Mesendoderm (in vitro differentiated cells): ENCODE results near the gene CEP112.

ENCODE experiments used
- DNase-seq: peaks from one replicate; pipeline ENCODE4 v3.0.0; 2013
- H2AK5ac ChIP-seq: 2 replicates; pipeline ENCODE4 v1.6.1; 2013; ENCODE audit warnings: low read length, inconsistent platforms
- H2BK120ac ChIP-seq: 2 replicates; pipeline ENCODE4 v1.6.1; 2013; ENCODE audit warnings: low read depth, mild to moderate bottlenecking, low read length, moderate library complexity, mixed read lengths
- H2BK15ac ChIP-seq: replicated peaks from 2 replicates; pipeline ENCODE4 v1.6.1; 2013; ENCODE audit warnings: low read depth, mild to moderate bottlenecking, moderate library complexity
- H2BK5ac ChIP-seq: 2 replicates; pipeline ENCODE4 v1.6.1; 2013; ENCODE audit warnings: low read length, inconsistent platforms
- H3K18ac ChIP-seq: 2 replicates; pipeline ENCODE4 v1.6.1; 2013; ENCODE audit warnings: mild to moderate bottlenecking, low read length, mixed read lengths
- H3K23ac ChIP-seq: one replicate; pipeline ENCODE4 v1.6.1; 2013; ENCODE audit warnings: low read length
- H3K27ac ChIP-seq: 2 replicates; pipeline ENCODE4 v1.5.1; 2013; ENCODE audit warnings: low read depth, mild to moderate bottlenecking, inconsistent platforms, low read length, moderate library complexity
- H3K27me3 ChIP-seq: 2 replicates; pipeline ENCODE4 v1.6.1; 2013; ENCODE audit warnings: low read length, control low read depth, mild to moderate bottlenecking, inconsistent platforms; ENCODE audit not compliant: insufficient read depth, poor library complexity
- H3K36me3 ChIP-seq: 2 replicates; pipeline ENCODE4 v1.6.1; 2013; ENCODE audit warnings: low read length, inconsistent platforms; ENCODE audit not compliant: control insufficient read depth, insufficient read depth
- H3K4ac ChIP-seq: one replicate; pipeline ENCODE4 v1.6.1; 2013; ENCODE audit warnings: low read depth, mild to moderate bottlenecking, low read length, moderate library complexity
- H3K4me1 ChIP-seq: 2 replicates; pipeline ENCODE4 v1.6.1; 2013; ENCODE audit warnings: low read depth, low read length, inconsistent platforms; ENCODE audit not compliant: control insufficient read depth
- H3K4me2 ChIP-seq: 2 replicates; pipeline ENCODE4 v1.6.1; 2013; ENCODE audit warnings: low read length
- H3K4me3 ChIP-seq: 2 replicates; pipeline ENCODE4 v1.5.1; 2013; ENCODE audit warnings: mild to moderate bottlenecking, low read length
- H3K56ac ChIP-seq: one replicate; pipeline ENCODE4 v1.6.1; 2013; ENCODE audit warnings: low read length
- H3K79me1 ChIP-seq: 2 replicates; pipeline ENCODE4 v1.6.1; 2013; ENCODE audit warnings: low read length, inconsistent platforms
- H3K79me2 ChIP-seq: 2 replicates; pipeline ENCODE4 v1.6.1; 2013; ENCODE audit warnings: mild to moderate bottlenecking, low read length; ENCODE audit not compliant: control insufficient read depth, insufficient read depth
- H3K9ac ChIP-seq: 2 replicates; pipeline ENCODE4 v1.6.1; 2013; ENCODE audit warnings: low read length, inconsistent platforms
- H4K5ac ChIP-seq: one replicate; pipeline ENCODE4 v1.6.1; 2013; ENCODE audit warnings: low read length
- H4K8ac ChIP-seq: one replicate; pipeline ENCODE4 v1.6.1; 2013; ENCODE audit warnings: low read depth, mild to moderate bottlenecking, control low read depth, low read length, moderate library complexity
- WGBS: extraction: QIAGEN DNeasy Blood & Tissue Kit; methylation state at CpG from one replicate; pipeline ENCODE4 v1.1.7; 2013; ENCODE audit warnings: low lambda C conversion rate, missing lambda C conversion rate; ENCODE audit not compliant: insufficient coverage; ENCODE audit errors: extremely low coverage; 5-methylcytosine and 5-hydroxymethylcytosine counted together

The CEP112 gene

DNA sequence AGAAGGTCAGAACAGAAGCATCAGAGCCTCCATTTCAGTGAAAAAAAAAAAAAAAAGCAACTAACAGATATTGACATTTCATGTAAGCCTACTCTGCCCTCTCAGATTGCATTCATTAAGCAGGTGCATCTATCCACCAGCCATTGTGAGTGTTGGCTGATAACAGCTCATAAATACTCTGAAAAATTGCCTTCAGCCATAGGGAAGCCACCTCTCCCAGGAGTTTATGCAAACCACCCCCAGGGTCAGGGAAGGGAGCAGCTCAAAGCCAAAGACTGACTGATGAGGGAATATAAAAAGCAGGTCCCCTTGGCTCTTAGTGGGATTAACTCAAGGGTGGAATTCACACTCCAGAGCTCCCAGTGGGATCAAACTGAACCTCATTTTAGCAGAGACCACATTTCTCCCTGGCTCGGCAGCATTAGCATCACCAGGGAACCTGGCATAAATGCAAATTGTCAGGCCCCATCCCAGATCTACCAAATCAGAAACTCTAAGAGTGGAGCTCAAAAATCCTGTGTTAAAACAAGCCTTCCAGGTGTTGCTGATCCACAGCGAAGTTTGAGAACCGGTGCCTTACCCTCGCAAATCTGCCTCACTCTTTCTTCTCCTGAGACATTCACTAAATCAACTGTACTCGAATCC, 23.1 kb upstream of the CEP112 start:
- Histone ChIP-seq H3K56ac (no peak overlapping the region), H2BK120ac (no peak overlapping the region), H4K5ac (no peak overlapping the region), H3K27me3 (no peaks in the 10 kb centered on the region), H4K8ac (no peak overlapping the region), H3K4ac (no peak overlapping the region), H3K36me3 (no peaks in the 10 kb centered on the region), H3K23ac (no peak overlapping the region), H3K9ac (no peak overlapping the region), H3K79me2 (no peaks in the 10 kb centered on the region), H3K4me3 (no peak overlapping the region), H2AK5ac (no peak overlapping the region), H3K4me1 (no peaks in the 10 kb centered on the region), H3K18ac (no peak overlapping the region), H3K79me1 (no peaks in the 10 kb centered on the region), H2BK15ac (no peak overlapping the region), H3K4me2 (no peak overlapping the region), H3K27ac (no peak overlapping the region), H2BK5ac (no peak overlapping the region)
- DNase-seq: no peak
- whole genome bisulfite sequencing: no CpG with 5 or more reads among the region's 5 CpGs

DNA sequence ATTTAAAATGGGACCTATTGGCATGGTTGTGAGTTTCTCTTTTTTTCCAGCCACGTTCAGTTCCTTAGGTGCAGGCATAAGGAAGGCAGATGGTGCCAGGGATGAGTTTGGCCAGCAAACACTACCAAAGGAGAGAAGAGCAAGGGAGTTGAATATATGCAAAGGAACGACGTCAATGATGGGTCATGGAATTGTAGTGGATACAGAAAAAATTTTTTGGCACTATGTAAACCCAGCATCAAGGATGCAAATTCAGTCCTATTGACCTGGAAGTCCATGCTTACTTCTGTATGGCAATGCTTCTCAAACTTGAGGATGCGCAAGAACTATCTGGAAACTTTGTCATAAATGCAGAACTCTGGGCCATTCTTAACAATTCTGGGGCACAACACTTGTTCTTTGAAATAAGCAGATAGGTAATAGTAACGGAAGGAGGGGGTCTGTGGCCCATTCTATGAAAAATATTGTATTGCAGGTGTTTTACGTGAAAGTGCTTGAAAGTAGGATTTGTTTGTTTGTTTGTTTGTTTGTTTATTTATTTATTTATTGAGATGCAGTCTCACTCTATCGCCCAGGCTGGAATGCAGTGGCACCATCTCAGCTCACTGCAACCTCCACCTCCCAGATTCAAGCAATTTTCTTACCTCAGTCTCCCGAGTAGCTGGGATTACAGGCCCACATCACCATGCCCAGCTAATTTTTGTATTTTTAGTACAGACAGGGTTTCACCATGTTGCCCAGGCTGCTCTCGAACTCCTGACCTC, 19.3 kb upstream of the CEP112 start:
- Histone ChIP-seq H2BK120ac (no peak overlapping the region), H3K27me3 (no peaks in the 10 kb centered on the region), H2BK15ac (no peak overlapping the region), H3K79me1 (no peaks in the 10 kb centered on the region), H3K36me3 (no peaks in the 10 kb centered on the region), H3K4me2 (no peak overlapping the region), H4K5ac (no peak overlapping the region), H3K18ac (no peak overlapping the region), H3K4me3 (no peak overlapping the region), H3K4me1 (no peaks in the 10 kb centered on the region), H3K9ac (no peak overlapping the region), H4K8ac (no peak overlapping the region), H2BK5ac (no peak overlapping the region), H2AK5ac (no peak overlapping the region), H3K27ac (no peak overlapping the region), H3K56ac (no peak overlapping the region), H3K23ac (no peak overlapping the region), H3K79me2 (no peaks in the 10 kb centered on the region), H3K4ac (no peak overlapping the region)
- no peak for DNase-seq
- WGBS: 100% methylated on average over 1 of the region's 9 CpGs

DNA sequence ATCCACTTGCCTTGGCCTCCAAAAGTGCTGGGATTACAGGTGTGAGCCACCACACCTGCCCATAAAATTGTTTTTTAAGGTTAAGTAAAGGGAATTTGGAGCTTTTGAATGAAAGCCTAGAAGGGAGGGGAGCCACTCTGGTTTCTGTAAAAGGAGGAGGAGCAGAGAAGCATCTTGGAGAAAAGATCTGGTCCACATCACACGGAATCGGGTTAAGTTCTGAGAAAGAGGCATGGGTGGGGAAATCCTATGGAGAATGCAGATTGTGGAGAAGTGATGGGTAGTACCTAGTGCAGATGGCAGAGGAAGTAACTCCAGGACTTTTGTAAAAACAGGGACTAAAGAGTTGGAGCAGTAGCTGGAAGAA, 18.3 kb upstream of the CEP112 start:
- H2BK15ac ChIP-seq: no peak overlapping the region
- no peaks in the 10 kb centered on the region for H3K27me3 ChIP-seq
- no peak overlapping the region for H4K8ac ChIP-seq
- no peak overlapping the region for H3K4me3 ChIP-seq
- no peak overlapping the region for H3K56ac ChIP-seq
- H3K79me1 ChIP-seq: no peaks in the 10 kb centered on the region
- no peak overlapping the region for H2AK5ac ChIP-seq
- no peak for DNase-seq
- no peak overlapping the region for H4K5ac ChIP-seq
- no peak overlapping the region for H3K27ac ChIP-seq
- no peak overlapping the region for H3K23ac ChIP-seq
- H2BK5ac ChIP-seq: no peak overlapping the region
- no peak overlapping the region for H3K4me2 ChIP-seq
- no peak overlapping the region for H2BK120ac ChIP-seq
- no peaks in the 10 kb centered on the region for H3K79me2 ChIP-seq
- H3K4me1 ChIP-seq: no peaks in the 10 kb centered on the region
- WGBS: no CpG with 5 or more reads among the region's 2 CpGs
- no peak overlapping the region for H3K18ac ChIP-seq
- H3K36me3 ChIP-seq: no peaks in the 10 kb centered on the region
- no peak overlapping the region for H3K4ac ChIP-seq
- no peak overlapping the region for H3K9ac ChIP-seq

DNA sequence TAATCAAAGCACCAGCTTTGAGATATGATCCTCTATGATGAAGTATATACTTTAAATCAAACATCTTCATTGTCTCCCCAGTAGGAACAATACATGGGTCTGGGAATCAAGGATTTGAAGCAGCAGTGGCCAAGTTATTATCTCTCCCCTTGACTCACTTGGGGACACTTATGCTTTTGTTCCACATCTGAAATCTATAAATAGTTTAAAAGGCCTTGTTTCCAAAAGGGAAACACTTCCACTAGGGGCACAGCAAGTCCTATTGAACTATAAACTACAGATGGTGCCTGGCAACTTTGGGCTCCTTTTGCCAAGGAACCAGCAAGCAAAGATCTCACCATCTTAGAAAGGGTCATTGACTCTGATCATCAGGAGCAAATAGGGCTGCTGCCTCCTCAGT, 16.0 kb upstream of the CEP112 start:
- Histone ChIP-seq H3K4ac (no peak overlapping the region), H3K23ac (no peak overlapping the region), H3K9ac (no peak overlapping the region), H3K79me1 (no peaks in the 10 kb centered on the region), H2BK15ac (no peak overlapping the region), H3K27me3 (no peaks in the 10 kb centered on the region), H3K56ac (no peak overlapping the region), H3K27ac (no peak overlapping the region), H3K18ac (no peak overlapping the region), H4K8ac (no peak overlapping the region), H2BK120ac (no peak overlapping the region), H2BK5ac (no peak overlapping the region), H3K4me2 (no peak overlapping the region), H3K79me2 (no peaks in the 10 kb centered on the region), H3K36me3 (no peaks in the 10 kb centered on the region), H3K4me3 (no peak overlapping the region), H4K5ac (no peak overlapping the region), H3K4me1 (no peaks in the 10 kb centered on the region), H2AK5ac (no peak overlapping the region)
- no peak for DNase-seq

DNA sequence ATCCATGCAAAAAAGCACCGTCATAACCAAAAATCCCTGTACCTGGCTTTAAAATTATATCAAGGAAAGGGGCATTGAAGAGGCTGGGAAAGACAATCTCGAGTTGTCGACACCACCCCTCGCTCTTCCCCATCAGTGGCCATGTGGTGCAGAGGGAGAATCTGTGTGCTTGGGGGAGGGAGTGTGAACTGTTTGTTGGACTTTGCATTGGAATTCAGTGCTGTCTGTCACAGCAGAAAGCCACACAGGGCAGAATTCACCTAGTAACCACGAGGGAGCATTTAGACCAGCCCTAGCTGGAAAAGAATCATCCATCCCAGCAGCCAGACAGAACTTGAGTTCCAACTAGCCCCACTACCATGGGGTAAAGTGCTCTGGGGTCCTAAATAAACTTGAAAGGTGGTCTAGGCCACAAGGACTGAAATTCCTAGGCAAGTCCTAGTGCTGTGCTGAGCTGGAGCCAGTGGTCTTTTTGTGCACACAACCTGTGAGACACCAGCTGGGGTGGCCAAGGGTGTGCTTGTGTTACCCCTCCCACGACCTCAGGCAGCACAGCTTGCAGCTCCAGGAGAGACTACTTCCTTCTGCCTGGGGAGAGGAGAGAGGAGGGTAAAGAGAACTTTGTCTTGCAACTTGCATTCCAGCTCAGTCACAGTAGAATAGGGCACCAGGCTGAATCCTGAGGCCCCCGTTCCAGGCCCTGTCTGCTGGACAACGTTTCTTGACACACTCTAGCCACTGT, 11.5 kb upstream of the CEP112 start:
- H3K4me1 ChIP-seq: no peaks in the 10 kb centered on the region
- H3K56ac ChIP-seq: no peak overlapping the region
- peak; percentile 18 for DNase-seq
- WGBS: no CpG with 5 or more reads among the region's 8 CpGs
- no peak overlapping the region for H3K4me2 ChIP-seq
- no peak overlapping the region for H3K4me3 ChIP-seq
- no peaks in the 10 kb centered on the region for H3K27me3 ChIP-seq
- H3K9ac ChIP-seq: no peak overlapping the region
- H3K23ac ChIP-seq: no peak overlapping the region
- H3K79me2 ChIP-seq: no peaks in the 10 kb centered on the region
- no peak overlapping the region for H2BK120ac ChIP-seq
- no peak overlapping the region for H4K5ac ChIP-seq
- H2AK5ac ChIP-seq: no peak overlapping the region
- no peak overlapping the region for H3K18ac ChIP-seq
- H3K4ac ChIP-seq: no peak overlapping the region
- H2BK15ac ChIP-seq: no peak overlapping the region
- H3K36me3 ChIP-seq: no peaks in the 10 kb centered on the region
- H2BK5ac ChIP-seq: no peak overlapping the region
- no peak overlapping the region for H3K27ac ChIP-seq
- no peaks in the 10 kb centered on the region for H3K79me1 ChIP-seq
- no peak overlapping the region for H4K8ac ChIP-seq
